Measurements from ENCODE around the gene MAP2. TPM values are rescaled to one million over a fixed set of nuclear protein-coding genes. Genes with fewer than 3 reads are reported as not detected.

The MAP2 gene
- total and polyA plus RNA-seq, 2 experiments from 2014 or later: 2.9 to 4.4 TPM

- Histone ChIP-seq H3K27ac (ENCODE audit: low read depth) (no peak overlapping the region), H3K4me1 (ENCODE audit: insufficient read depth) (no peaks in the 10 kb centered on the region; the same call in 1 of the 2 replicates), H3K9me2 (ENCODE audit: insufficient read depth) (no peaks in the 10 kb centered on the region), H3K4me2 (no peak overlapping the region), H2AFZ (no peak overlapping the region), H3F3A (replicated peaks; ENCODE audit: low read depth) (no peaks in the 10 kb centered on the region), H3K36me3 (ENCODE audit: insufficient read depth) (no peaks in the 10 kb centered on the region; the same call in 1 of the 2 replicates), H3K79me2 (replicated peaks; ENCODE audit: insufficient read depth) (no peaks in the 10 kb centered on the region), H4K20me1 (replicated peaks; ENCODE audit: insufficient read depth) (no peaks in the 10 kb centered on the region), H3K4me3 (no peak overlapping the region), H3K27me3 (ENCODE audit: insufficient read depth) (no peaks in the 10 kb centered on the region)
- peaks cover 11% of the 10 kb centered on the region; the same call in 1 of the 3 replicates for H3K36me3 Mint-ChIP-seq (ENCODE audit: low read depth)
- no peak overlapping the region for H3K27ac Mint-ChIP-seq
- ATAC-seq: no peak
- no peak for DNase-seq (ENCODE audit: low spot score)
- peaks cover 4% of the 10 kb centered on the region for H3K4me1 Mint-ChIP-seq
- peaks cover 17% of the 10 kb centered on the region; the same call in 2 of the 3 replicates for H3K9me3 Mint-ChIP-seq
- TF ChIP-seq ETS1 (IDR thresholded peaks at IDR 0.05) (no peak), CREB1 (CRISPR knock-in tag; IDR thresholded peaks at IDR 0.05; ENCODE audit: low read depth) (no peak), EZH2 (IDR thresholded peaks at IDR 0.05; ENCODE audit: low read depth, unreplicated experiment) (no peak)
- no peak overlapping the region for H3K4me3 Mint-ChIP-seq
- H3K27me3 Mint-ChIP-seq (ENCODE audit: insufficient read depth, low read depth, poor library complexity): no peaks in the 10 kb centered on the region
Observed at GRCh38 chr2:209413311-209414014, 10.4 kb upstream of the MAP2 start.

GRCh38 chr2:209416913-209417312, 6.9 kb upstream of the MAP2 start:
- Mint-ChIP-seq H3K36me3 (ENCODE audit: low read depth) (peaks cover 11% of the 10 kb centered on the region; the same call in 1 of the 3 replicates), H3K4me1 (no peaks in the 10 kb centered on the region), H3K27me3 (ENCODE audit: insufficient read depth, low read depth, poor library complexity) (no peaks in the 10 kb centered on the region), H3K27ac (no peak overlapping the region), H3K9me3 (peaks cover 17% of the 10 kb centered on the region; the same call in 2 of the 3 replicates), H3K4me3 (no peak overlapping the region)
- Histone ChIP-seq H3K36me3 (ENCODE audit: insufficient read depth) (no peaks in the 10 kb centered on the region; the same call in 1 of the 2 replicates), H3K4me2 (no peak overlapping the region), H3F3A (replicated peaks; ENCODE audit: low read depth) (no peaks in the 10 kb centered on the region), H2AFZ (no peak overlapping the region), H3K4me1 (ENCODE audit: insufficient read depth) (no peaks in the 10 kb centered on the region), H3K27ac (ENCODE audit: low read depth) (no peak overlapping the region), H3K79me2 (replicated peaks; ENCODE audit: insufficient read depth) (no peaks in the 10 kb centered on the region), H3K27me3 (ENCODE audit: insufficient read depth) (peaks cover 4% of the 10 kb centered on the region; the same call in 1 of the 2 replicates), H4K20me1 (replicated peaks; ENCODE audit: insufficient read depth) (no peaks in the 10 kb centered on the region), H3K4me3 (no peak overlapping the region), H3K9me2 (ENCODE audit: insufficient read depth) (no peaks in the 10 kb centered on the region)
- DNase-seq (ENCODE audit: low spot score) (no peak), ATAC-seq (no peak)
- TF ChIP-seq CTCF (conservative IDR thresholded peaks at IDR 0.05; ENCODE audit: low read depth in 2 of 2) (no peak), POLR2AphosphoS5 (IDR thresholded peaks at IDR 0.05; ENCODE audit: low read depth) (no peak), ZNF114 (CRISPR knock-in tag; IDR thresholded peaks at IDR 0.05) (no peak), JUNB (IDR thresholded peaks at IDR 0.05; ENCODE audit: unreplicated experiment) (no peak), ETS1 (IDR thresholded peaks at IDR 0.05) (no peak), STAT1 (IDR thresholded peaks at IDR 0.05; ENCODE audit: unreplicated experiment) (no peak), CREB1 (CRISPR knock-in tag; IDR thresholded peaks at IDR 0.05; ENCODE audit: low read depth) (no peak), EZH2 (IDR thresholded peaks at IDR 0.05; ENCODE audit: low read depth, unreplicated experiment) (no peak), REST (IDR thresholded peaks at IDR 0.05; ENCODE audit: unreplicated experiment) (no peak)

Data from GM23338 (cell line).